ENCODE data around the gene MORN2.

- no peak for TF ChIP-seq EZH2 (IDR thresholded peaks at IDR 0.05; ENCODE audit: borderline replicate concordance, low read depth, low read length, severe bottlenecking)
- TF ChIP-seq CTCF (IDR thresholded peaks at IDR 0.05; ENCODE audit: extremely low read depth in 1 of 2, insufficient read depth in 1 of 2, low read depth in 1 of 2, low read length in 2 of 2): no peak
Measured at GRCh38 chr2:38898256-38898655, 22.5 kb downstream of the MORN2 start.

Measured in endothelial cell of umbilical vein (primary cell).